ENCODE measurements around the gene PEAR1. TPM values are rescaled to one million over a fixed set of nuclear protein-coding genes. Genes with fewer than 3 reads are reported as not detected.

The PEAR1 gene
- total RNA-seq, 4 donors from 2014 or later: 4.9 to 17.3 (median 7.0) TPM

GRCh38 chr1:156930483-156930882 lies 37.0 kb downstream of the PEAR1 start:
- TF ChIP-seq CTCF (IDR thresholded peaks at IDR 0.05) (no peak), POLR2A (IDR thresholded peaks at IDR 0.05) (no peak)
- peak in 1 of 3 donors; percentile 18 for DNase-seq

GRCh38 chr1:156931211-156931952 lies 37.9 kb downstream of the PEAR1 start:
- Histone ChIP-seq H3K9me3 (no peaks in the 10 kb centered on the region), H3K27ac (no peak overlapping the region), H3K4me3 (no peak overlapping the region), H3K4me1 (peaks cover 0 to 11% (median 0%) of the 10 kb centered on the region in 4 donors), H3K27me3 (peaks cover 0 to 13% of the 10 kb centered on the region in 2 donors), H3K36me3 (peaks cover 0 to 9% (median 0%) of the 10 kb centered on the region in 3 donors)
- TF ChIP-seq CTCF (IDR thresholded peaks at IDR 0.05): no peak
- TF ChIP-seq POLR2A (IDR thresholded peaks at IDR 0.05): no peak
- DNase-seq: peak in 1 of 3 donors; percentile 44

More at GRCh38 chr1:156930483-156930882, 37.0 kb downstream of the PEAR1 start:
- no peaks in the 10 kb centered on the region for H3K9me3 ChIP-seq
- peaks cover 0 to 11% (median 0%) of the 10 kb centered on the region in 4 donors for H3K4me1 ChIP-seq
- no peak overlapping the region for H3K27ac ChIP-seq
- no peak overlapping the region for H3K4me3 ChIP-seq
- peaks cover 0 to 2% (median 0%) of the 10 kb centered on the region in 3 donors for H3K36me3 ChIP-seq
- H3K27me3 ChIP-seq: peaks cover 0 to 13% of the 10 kb centered on the region in 2 donors

DNA sequence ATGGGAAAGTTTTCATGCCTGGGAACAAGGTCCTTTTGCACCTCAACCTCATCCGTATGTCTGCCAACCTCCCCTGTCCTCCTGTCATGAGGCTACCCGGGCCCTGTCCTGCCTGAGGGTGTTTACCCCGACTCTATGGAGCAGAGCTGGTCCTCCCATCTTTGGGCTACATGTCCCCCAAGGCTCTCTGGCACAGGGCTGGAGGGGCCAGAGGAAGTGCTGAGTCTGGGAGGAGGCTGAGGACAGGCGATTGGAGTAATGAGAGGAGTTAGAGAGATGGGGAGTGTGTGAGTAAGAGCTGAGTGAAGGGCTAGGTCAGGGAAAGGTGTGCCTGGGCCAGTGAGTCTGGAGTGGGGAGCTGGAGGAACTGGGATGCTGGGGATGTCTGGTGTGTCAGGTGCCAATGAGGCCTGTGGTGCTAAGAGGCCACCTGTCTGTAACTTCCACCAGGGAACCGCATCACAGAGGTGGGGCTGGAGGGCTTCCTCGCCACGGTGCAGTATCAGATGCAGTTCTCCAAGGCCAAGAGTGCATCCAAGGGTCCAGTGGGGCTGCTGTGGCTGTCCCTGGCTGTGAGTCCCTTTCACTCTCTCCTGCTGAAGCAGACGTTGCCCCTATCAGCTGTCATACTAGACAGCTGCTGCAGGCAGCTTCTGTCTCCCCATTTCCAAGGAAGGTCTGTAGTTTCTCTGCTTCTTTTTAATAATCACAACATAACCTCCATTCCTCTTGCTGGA lies 38.6 kb downstream of the PEAR1 start:
- H3K4me1 ChIP-seq: peaks cover 0 to 11% (median 0%) of the 10 kb centered on the region in 4 donors
- DNase-seq: peak in 1 of 3 donors; percentile 46
- no peak overlapping the region for H3K4me3 ChIP-seq
- H3K9me3 ChIP-seq: no peaks in the 10 kb centered on the region
- H3K36me3 ChIP-seq: peaks cover 0 to 16% (median 0%) of the 10 kb centered on the region in 3 donors
- TF ChIP-seq POLR2A (IDR thresholded peaks at IDR 0.05): no peak
- no peak for TF ChIP-seq CTCF (IDR thresholded peaks at IDR 0.05)
- H3K27ac ChIP-seq: no peak overlapping the region
- H3K27me3 ChIP-seq: peaks cover 0 to 11% of the 10 kb centered on the region in 2 donors

GRCh38 chr1:156933136-156933535 lies 39.6 kb downstream of the PEAR1 start:
- H3K9me3 ChIP-seq: no peaks in the 10 kb centered on the region

More at GRCh38 chr1:156933136-156933535, 39.6 kb downstream of the PEAR1 start:
- Histone ChIP-seq H3K27ac (no peak overlapping the region), H3K4me1 (peaks cover 0 to 7% (median 0%) of the 10 kb centered on the region in 4 donors), H3K36me3 (peaks cover 0 to 25% (median 0%) of the 10 kb centered on the region in 3 donors), H3K27me3 (peaks cover 0 to under 1% of the 10 kb centered on the region in 2 donors), H3K4me3 (no peak overlapping the region)
- TF ChIP-seq CTCF (IDR thresholded peaks at IDR 0.05) (no peak), POLR2A (IDR thresholded peaks at IDR 0.05) (no peak)
- DNase-seq: peak in 1 of 3 donors; percentile 20

Measured in Peyer's patch (tissue), 4 donors.